Measurements from ENCODE around the gene SLC25A4. TPM values are rescaled to one million over a fixed set of nuclear protein-coding genes. Genes with fewer than 3 reads are reported as not detected.
"Not testable (repeated sequence)": the region's sequence is repeated elsewhere in the genome, so short reads cannot be mapped to it uniquely, and the experiment has no call there.

Gene SLC25A4
- total and polyA plus RNA-seq, 5 experiments from 2014 or later: 11.7 to 15.8 (median 13.2) TPM

- H3K4me3 Mint-ChIP-seq: no peak overlapping the region
- no peaks in the 10 kb centered on the region for H3K9me3 Mint-ChIP-seq
- peaks cover 4 to 14% (median 13%) of the 10 kb centered on the region in 5 donors for H3K27me3 Mint-ChIP-seq
- H3K36me3 Mint-ChIP-seq: no peaks in the 10 kb centered on the region
- ATAC-seq (no peak), DNase-seq (no peak)
- POLR2A ChIA-PET: no interaction called here
- no peak overlapping the region for H3K27ac Mint-ChIP-seq
- H3K4me1 Mint-ChIP-seq: no peaks in the 10 kb centered on the region
These were observed 33.3 kb upstream of the SLC25A4 start for GRCh38 chr4:185109736-185110135.

- POLR2A ChIA-PET: no interaction called here
- no peaks in the 10 kb centered on the region for H3K36me3 Mint-ChIP-seq
- H3K27ac Mint-ChIP-seq: no peak overlapping the region
- no peak for ATAC-seq
- H3K27me3 Mint-ChIP-seq: peaks cover 6 to 17% (median 14%) of the 10 kb centered on the region in 5 donors
- no peak for DNase-seq
- no peak overlapping the region for H3K4me3 Mint-ChIP-seq
- H3K4me1 Mint-ChIP-seq: no peaks in the 10 kb centered on the region
- no peaks in the 10 kb centered on the region for H3K9me3 Mint-ChIP-seq
These were observed 32.7 kb upstream of the SLC25A4 start for GRCh38 chr4:185110375-185110823.

- Mint-ChIP-seq H3K4me1 (peaks cover 0 to 3% (median 0%) of the 10 kb centered on the region in 4 donors), H3K27ac (no peak overlapping the region), H3K27me3 (peaks cover 6 to 18% (median 14%) of the 10 kb centered on the region in 5 donors), H3K4me3 (no peak overlapping the region), H3K9me3 (no peaks in the 10 kb centered on the region), H3K36me3 (no peaks in the 10 kb centered on the region)
- ATAC-seq (no peak), DNase-seq (no peak)
- POLR2A ChIA-PET: no interaction called here
These were observed 31.0 kb upstream of the SLC25A4 start for GRCh38 chr4:185112104-185112503.

- no peaks in the 10 kb centered on the region for H3K36me3 Mint-ChIP-seq
- no peak overlapping the region for H3K4me3 Mint-ChIP-seq
- no peak for DNase-seq
- POLR2A ChIA-PET: no interaction called here
- no peak overlapping the region for H3K27ac Mint-ChIP-seq
- H3K27me3 Mint-ChIP-seq: peaks cover 8 to 18% (median 17%) of the 10 kb centered on the region in 5 donors
- H3K4me1 Mint-ChIP-seq: peaks cover 0 to 3% (median 0%) of the 10 kb centered on the region in 4 donors
- H3K9me3 Mint-ChIP-seq: no peaks in the 10 kb centered on the region
- no peak for ATAC-seq
These were observed 29.7 kb upstream of the SLC25A4 start for GRCh38 chr4:185113340-185113739.

GRCh38 chr4:185115827-185116232, 27.2 kb upstream of the SLC25A4 start:
- no peak for ATAC-seq
- DNase-seq: no peak
- Mint-ChIP-seq H3K27ac (no peak overlapping the region), H3K36me3 (no peaks in the 10 kb centered on the region), H3K27me3 (peaks cover 9 to 18% (median 15%) of the 10 kb centered on the region in 5 donors), H3K4me1 (peaks cover 0 to 3% (median 0%) of the 10 kb centered on the region in 4 donors), H3K4me3 (no peak overlapping the region), H3K9me3 (no peaks in the 10 kb centered on the region)
- POLR2A ChIA-PET: no interaction called here

GRCh38 chr4:185117300-185117934, 25.6 kb upstream of the SLC25A4 start:
- Mint-ChIP-seq H3K36me3 (no peaks in the 10 kb centered on the region), H3K27me3 (peaks cover 10 to 19% (median 14%) of the 10 kb centered on the region in 5 donors), H3K4me1 (peaks cover 0 to 3% (median under 1%) of the 10 kb centered on the region in 4 donors), H3K27ac (no peak overlapping the region), H3K4me3 (no peak overlapping the region), H3K9me3 (no peaks in the 10 kb centered on the region)
- ATAC-seq (no peak), DNase-seq (no peak)
- POLR2A ChIA-PET: interaction anchor here (0.6 kb wide), 1 partner anchor 782 kb away, joined by 4 read pairs; no protein-coding TSS in a partner anchor

- Mint-ChIP-seq H3K36me3 (no peaks in the 10 kb centered on the region), H3K4me1 (peaks cover 3 to 9% (median 5%) of the 10 kb centered on the region in 4 donors), H3K27me3 (peaks cover 6 to 29% (median 12%) of the 10 kb centered on the region in 5 donors), H3K4me3 (no peak overlapping the region), H3K27ac (no peak overlapping the region), H3K9me3 (no peaks in the 10 kb centered on the region)
- POLR2A ChIA-PET: no interaction called here
- ATAC-seq (no peak), DNase-seq (no peak)
These were observed 24.2 kb upstream of the SLC25A4 start for GRCh38 chr4:185118876-185119275.

- POLR2A ChIA-PET, H3K9me3 Mint-ChIP-seq, H3K4me1 Mint-ChIP-seq, H3K27ac Mint-ChIP-seq, ATAC-seq, DNase-seq, H3K36me3 Mint-ChIP-seq, H3K4me3 Mint-ChIP-seq: not testable (repeated sequence)
- peaks cover 3 to 32% (median 12%) of the 10 kb centered on the region in 5 donors for H3K27me3 Mint-ChIP-seq
These were observed 23.6 kb upstream of the SLC25A4 start for GRCh38 chr4:185119467-185119866.

- POLR2A ChIA-PET: no interaction called here
- H3K27ac Mint-ChIP-seq: no peak overlapping the region
These were observed 23.0 kb upstream of the SLC25A4 start for GRCh38 chr4:185119927-185120630.

GRCh38 chr4:185120631-185120946, 22.5 kb upstream of the SLC25A4 start:
- Mint-ChIP-seq H3K4me1 (peaks cover 3 to 9% (median 5%) of the 10 kb centered on the region in 4 donors), H3K27me3 (peaks cover 10 to 40% (median 12%) of the 10 kb centered on the region in 5 donors), H3K27ac (no peak overlapping the region), H3K4me3 (no peak overlapping the region), H3K9me3 (peaks cover 0 to 3% (median 0%) of the 10 kb centered on the region in 9 donors), H3K36me3 (no peaks in the 10 kb centered on the region)
- ATAC-seq (no peak), DNase-seq (no peak)
- POLR2A ChIA-PET: no interaction called here

More at GRCh38 chr4:185119927-185120630, 23.0 kb upstream of the SLC25A4 start:
- peaks cover 3 to 9% (median 5%) of the 10 kb centered on the region in 4 donors for H3K4me1 Mint-ChIP-seq
- no peaks in the 10 kb centered on the region for H3K36me3 Mint-ChIP-seq
- ATAC-seq: no peak
- H3K9me3 Mint-ChIP-seq: peaks cover 0 to under 1% (median 0%) of the 10 kb centered on the region in 9 donors
- no peak for DNase-seq
- no peak overlapping the region for H3K4me3 Mint-ChIP-seq
- H3K27me3 Mint-ChIP-seq: peaks cover 9 to 36% (median 11%) of the 10 kb centered on the region in 5 donors

GRCh38 chr4:185122681-185123345, 20.3 kb upstream of the SLC25A4 start:
- DNase-seq (no peak), ATAC-seq (no peak)
- POLR2A ChIA-PET: no interaction called here
- Mint-ChIP-seq H3K27ac (no peak overlapping the region), H3K36me3 (no peaks in the 10 kb centered on the region), H3K4me3 (no peak overlapping the region), H3K9me3 (peaks cover 0 to 3% (median 0%) of the 10 kb centered on the region in 9 donors), H3K27me3 (peaks cover 8 to 38% (median 12%) of the 10 kb centered on the region in 5 donors), H3K4me1 (peaks cover 0 to 9% (median 6%) of the 10 kb centered on the region in 4 donors)

GRCh38 chr4:185124006-185124405, 19.1 kb upstream of the SLC25A4 start:
- Mint-ChIP-seq H3K27me3 (peaks cover 11 to 42% (median 12%) of the 10 kb centered on the region in 5 donors), H3K4me1 (peaks cover 0 to 12% (median 10%) of the 10 kb centered on the region in 4 donors), H3K9me3 (peaks cover 0 to 3% (median 0%) of the 10 kb centered on the region in 9 donors), H3K27ac (no peak overlapping the region), H3K36me3 (no peaks in the 10 kb centered on the region), H3K4me3 (no peak overlapping the region)
- POLR2A ChIA-PET: no interaction called here
- DNase-seq (no peak), ATAC-seq (no peak)
